CD4-positive, alpha-beta T cell treated with Interleukin-2 at 100 ng/mL for 4 hours (primary cell): Measurements from ENCODE around the gene EWSR1.

ENCODE experiments used
- DNase-seq: peaks from one replicate; pipeline ENCODE4 v3.0.0-alpha.2; 2020; ENCODE audit warnings: low spot score

The EWSR1 gene

DNA sequence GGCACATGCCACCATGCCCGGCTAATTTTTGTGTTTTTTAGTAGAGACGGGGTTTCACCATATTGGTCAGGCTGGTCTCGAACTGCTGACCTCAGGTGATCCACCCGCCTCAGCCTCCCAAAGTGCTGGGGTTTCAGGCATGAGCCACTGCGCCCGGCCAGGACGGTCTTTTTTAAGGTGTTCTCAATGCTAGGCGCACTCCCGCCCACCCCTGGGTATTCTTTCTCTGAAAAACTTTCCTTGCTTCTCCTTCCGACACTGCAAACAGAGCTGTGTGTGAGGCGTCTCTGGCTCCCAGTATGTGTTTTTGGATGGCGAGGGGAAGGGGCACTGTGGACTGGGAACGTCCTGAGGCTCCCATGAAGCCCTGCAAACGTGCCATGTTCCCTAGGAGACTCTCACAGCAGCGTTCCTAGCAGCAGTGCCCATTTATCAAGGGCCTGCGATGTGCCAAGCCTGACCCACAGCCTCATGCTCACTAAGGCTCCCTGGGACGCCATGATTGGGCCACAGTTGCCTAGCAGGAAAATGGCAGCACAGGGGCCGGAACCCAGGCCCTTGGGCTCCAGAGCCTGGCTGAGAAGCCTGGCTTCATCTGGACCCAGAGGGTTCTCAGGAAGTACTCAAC lies 49.9 kb downstream of the EWSR1 start:
- no peak for DNase-seq

- DNase-seq: no peak
These were observed 51.0 kb downstream of the EWSR1 start for GRCh38 chr22:29319072-29319471.

GRCh38 chr22:29320546-29320945 lies 52.5 kb downstream of the EWSR1 start:
- no peak for DNase-seq

GRCh38 chr22:29323641-29324040 lies 55.6 kb downstream of the EWSR1 start:
- no peak for DNase-seq

DNA sequence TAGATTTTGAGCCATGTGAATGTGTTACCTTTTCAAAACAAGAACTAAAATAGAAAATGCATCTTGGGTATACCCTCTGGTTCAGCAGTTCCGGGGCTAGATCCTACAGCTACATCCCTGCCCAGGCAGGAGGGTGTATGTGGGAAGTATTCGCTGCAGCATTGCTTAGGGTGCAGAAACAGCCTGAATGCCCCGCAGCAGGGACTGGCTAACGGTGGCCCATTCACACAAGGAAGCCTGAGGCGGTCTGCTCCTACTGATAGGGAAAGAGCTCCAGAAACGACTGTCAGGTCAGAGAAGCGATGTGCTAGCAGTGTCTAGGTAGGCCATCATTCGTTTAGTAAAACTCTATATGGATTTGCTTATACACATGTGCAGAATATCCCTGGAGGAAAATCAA lies 57.3 kb downstream of the EWSR1 start:
- no peak for DNase-seq

- DNase-seq: no peak
These were observed 57.8 kb downstream of the EWSR1 start for GRCh38 chr22:29325785-29326315.

- DNase-seq: no peak
These were observed 58.4 kb downstream of the EWSR1 start for GRCh38 chr22:29326481-29326880.

DNA sequence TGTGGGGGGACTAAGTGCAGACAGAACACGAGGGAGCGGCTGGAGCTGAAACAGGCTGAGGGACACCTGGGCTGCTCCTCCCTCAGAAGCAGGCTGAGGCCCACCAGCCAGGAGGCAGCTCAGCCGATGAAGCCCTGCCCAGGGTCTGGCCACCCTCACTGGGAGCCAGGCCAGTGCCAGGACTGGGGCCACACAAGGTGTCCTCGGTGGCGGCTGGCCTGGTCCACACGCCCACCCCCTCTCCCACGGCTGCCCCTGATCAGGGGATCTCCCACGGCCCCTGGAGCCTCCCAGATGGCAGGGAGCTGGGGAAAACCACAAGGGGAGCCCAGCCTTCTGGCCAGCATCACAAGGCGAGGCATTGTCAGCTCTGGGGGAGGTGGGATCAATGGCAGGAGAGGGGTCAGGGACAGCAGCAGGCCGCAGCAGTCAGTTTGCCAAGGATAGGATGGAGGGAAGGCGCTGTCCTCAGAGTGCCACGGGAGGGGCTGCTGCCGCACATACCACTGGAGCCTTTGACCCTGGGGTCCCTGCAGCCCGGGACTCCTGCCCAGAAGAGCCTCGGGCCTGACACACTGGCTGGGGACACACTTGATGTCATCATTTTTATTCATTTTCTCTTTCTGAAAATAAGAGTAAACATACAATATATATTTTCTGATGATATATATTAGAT lies 59.2 kb downstream of the EWSR1 start:
- DNase-seq: no peak

DNA sequence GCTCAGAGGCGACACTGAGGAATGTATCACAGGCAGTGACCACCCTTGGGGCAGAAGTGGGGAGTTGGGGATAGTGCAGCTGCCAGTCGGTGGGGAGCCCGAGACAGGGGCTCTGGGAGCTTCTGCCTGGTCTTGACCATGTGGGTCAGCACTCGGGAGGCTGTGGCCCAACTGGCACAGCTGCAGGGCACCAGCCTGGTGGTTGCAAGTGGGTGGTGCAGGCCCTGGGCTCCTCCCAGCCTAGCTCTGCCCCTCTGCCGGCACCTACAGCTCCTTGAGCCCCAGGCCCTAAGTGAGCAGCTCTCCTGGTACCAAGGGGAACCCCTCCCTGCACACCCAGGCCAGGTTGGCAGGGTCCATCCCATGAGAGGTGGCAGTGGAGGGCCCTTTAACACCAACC lies 60.0 kb downstream of the EWSR1 start:
- no peak for DNase-seq

DNA sequence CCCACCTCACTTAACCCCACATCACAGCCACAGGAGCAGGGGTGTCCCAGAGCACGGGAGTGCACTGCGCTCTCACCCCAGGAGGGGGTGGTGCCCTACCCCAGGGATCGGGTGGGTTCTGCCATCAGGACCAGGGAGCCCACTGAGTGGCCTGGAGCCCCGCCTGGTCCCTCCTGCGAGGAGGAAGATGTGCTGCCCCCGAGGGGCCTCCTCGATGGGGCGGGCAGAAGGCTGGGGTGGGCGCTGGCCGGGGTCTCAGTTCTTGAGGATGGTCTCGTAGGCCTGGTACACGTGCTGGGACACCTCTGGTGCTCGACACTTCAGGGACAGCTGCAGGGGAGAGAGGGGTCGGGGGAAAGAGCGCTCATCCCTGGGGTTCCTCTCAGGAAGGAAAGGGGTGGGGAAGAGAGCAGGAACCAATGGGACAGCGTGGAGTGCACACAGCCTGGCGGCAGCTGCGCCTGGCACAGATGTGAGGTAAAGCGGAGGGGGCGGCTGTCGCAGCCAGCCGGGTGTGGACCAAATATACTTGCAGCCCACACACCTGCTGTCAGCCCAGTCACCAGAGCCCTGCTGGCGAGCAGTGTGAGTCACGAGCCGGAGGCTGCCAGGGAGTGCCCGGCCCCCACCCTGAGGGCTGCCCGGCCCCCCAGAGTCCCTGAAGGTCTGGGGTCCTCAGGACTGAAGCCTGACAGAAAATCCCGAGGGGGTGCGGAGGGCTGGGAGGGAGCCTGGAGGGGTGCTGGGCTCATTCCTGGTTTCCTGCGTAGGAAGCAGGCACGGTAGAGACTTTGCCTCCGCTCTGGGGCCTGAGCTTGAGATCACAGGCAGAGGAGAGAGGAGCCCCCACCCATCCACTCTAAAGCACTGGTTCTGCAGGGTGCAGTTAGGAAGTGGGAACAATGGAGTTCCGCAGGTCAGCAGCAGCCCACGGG lies 60.8 kb downstream of the EWSR1 start:
- DNase-seq: no peak

DNA sequence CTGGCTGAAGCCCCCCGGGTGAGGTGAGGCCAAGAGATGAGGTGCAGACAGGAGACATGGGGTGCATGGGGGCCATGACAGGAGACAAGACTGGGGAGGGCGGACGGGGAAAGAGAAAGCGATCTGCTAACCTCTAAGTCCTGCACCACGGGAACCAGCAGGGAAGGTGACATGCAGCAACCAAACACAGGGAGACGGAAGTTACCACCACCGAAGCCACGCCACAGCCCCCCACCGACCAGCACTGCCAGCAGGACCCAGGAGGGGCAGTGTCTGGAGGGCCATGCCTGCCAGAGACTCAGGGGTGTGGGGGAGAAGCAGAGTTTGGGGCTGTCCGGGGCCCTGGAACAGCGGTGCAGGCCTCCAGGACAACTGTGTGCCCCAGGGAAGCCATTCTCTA lies 61.5 kb downstream of the EWSR1 start:
- DNase-seq: no peak

DNA sequence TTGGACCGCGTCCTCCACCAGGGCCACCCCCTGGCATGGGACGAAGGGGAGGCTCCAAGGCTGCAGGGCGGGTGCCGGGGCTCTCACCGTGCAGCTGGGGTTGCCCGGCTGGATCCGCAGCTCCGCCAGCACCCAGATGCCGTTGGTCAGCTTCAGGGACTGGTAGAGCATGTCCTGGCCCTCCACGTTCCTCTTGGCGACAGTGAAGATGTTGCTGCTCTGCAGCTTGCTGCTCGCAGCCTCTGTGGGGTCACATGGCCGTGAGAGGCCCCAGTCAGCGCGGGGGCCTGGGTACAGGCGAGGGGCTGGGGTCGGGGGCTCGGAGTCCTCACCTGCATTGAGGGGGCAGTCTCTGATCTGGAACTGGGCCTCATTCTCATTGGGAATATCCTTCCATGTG lies 62.2 kb downstream of the EWSR1 start:
- no peak for DNase-seq

DNA sequence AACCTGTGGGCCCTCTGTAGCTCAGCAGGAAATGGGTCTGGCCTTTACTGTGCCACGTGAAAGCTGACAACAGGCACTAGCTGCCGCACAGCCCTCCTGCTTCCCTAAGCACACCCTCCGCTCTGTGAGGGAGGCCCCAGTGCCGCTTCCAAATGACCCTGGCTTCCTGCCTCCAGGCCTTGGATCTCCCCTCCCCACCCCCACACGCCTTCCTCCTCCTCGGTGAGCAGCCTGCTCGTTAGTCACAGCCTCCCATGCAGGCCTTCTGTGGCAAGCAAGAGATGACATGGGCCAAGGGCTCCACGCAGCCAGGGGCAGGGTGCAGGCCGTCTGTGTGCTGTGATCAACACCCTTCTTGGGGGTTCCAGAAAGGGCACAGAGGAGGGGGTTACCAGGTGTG lies 62.7 kb downstream of the EWSR1 start:
- no peak for DNase-seq

- no peak for DNase-seq
These were observed 63.1 kb downstream of the EWSR1 start for GRCh38 chr22:29331213-29331612.

DNA sequence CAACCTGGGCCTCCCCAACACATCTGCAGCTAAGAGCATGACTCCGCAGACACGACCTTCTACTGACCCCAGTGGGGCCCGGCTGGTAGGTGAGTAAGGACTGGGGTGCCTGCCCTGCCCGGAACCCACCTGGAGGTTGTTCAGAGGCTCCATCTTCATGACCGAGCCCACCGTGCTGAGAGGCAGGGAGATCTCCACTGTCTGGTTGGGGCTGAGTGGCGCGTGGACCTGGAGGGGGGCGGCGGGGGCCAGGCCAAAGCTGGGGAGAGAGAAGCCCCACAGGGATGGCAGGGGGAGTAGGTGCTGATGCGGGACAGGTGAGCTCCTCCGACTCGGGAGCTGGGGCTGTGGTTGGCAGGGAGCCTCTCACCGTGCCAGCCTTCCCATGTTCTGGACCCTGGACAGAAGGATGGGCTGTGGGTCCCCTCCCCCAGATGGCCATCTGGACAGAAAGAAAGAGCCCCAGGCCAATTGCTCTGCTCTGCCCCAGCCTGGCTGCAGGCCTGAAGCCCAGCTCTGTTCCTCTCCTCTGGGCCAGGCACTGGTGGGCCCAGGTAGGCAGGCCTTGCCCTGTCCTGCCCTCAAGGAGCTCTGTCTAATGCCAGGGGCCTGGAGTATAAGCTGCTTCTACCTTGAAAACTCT lies 63.7 kb downstream of the EWSR1 start:
- no peak for DNase-seq

- no peak for DNase-seq
These were observed 64.9 kb downstream of the EWSR1 start for GRCh38 chr22:29332886-29333496.

DNA sequence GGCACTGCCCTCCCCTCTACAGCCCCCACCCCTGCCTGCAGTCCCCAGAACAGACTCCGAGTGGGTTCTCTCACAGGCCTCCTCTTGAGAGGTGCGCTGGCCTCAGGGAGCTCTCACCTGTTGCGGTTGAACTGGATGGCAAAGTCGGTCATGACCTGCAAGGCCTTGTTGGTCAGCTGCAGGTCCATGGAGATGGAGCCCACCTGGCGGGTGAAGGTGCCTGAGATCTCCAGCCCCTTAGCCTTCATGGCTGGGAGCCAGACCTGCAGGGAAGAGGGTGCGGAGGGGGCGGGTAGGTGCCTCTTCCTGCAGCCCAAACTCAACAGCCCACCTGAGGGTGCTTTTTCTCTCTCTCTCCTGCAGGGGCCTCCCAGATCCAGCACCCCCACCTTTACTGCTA lies 66.1 kb downstream of the EWSR1 start:
- no peak for DNase-seq

GRCh38 chr22:29334696-29335344 lies 66.8 kb downstream of the EWSR1 start:
- DNase-seq: no peak

GRCh38 chr22:29335656-29336055 lies 67.6 kb downstream of the EWSR1 start:
- DNase-seq: no peak

GRCh38 chr22:29336751-29337490 lies 68.9 kb downstream of the EWSR1 start:
- DNase-seq: no peak
